GM12874 (cell line): ENCODE data around the gene PEAK1.

Experiments used
- TF ChIP-seq, protein P1 (sequence below): IDR thresholded peaks from 2 replicates; pipeline ENCODE4 v1.5.1; 2011; ENCODE audit warnings: low read depth, mild to moderate bottlenecking, control low read depth, low read length, moderate library complexity; ENCODE audit not compliant: insufficient read depth

PEAK1 gene

DNA sequence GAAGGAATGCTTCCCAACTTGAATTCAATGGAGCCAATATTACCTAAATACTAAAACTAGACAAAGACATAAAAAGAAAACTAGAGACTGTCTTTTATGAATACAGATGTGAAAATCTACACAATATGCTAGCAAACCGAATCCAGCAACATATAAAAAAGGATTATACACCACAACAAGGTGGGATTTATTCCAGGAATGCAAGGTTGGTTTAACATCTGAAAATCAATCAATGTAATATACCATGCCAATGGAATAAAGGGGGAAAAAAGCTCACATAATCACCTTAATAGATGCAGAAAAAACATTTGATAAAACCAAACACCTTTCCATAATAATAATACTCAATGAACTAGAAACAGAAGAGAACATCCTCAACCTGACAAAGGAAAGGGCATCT, 279.7 kb downstream of the PEAK1 start:
- TF ChIP-seq, protein P1, sequence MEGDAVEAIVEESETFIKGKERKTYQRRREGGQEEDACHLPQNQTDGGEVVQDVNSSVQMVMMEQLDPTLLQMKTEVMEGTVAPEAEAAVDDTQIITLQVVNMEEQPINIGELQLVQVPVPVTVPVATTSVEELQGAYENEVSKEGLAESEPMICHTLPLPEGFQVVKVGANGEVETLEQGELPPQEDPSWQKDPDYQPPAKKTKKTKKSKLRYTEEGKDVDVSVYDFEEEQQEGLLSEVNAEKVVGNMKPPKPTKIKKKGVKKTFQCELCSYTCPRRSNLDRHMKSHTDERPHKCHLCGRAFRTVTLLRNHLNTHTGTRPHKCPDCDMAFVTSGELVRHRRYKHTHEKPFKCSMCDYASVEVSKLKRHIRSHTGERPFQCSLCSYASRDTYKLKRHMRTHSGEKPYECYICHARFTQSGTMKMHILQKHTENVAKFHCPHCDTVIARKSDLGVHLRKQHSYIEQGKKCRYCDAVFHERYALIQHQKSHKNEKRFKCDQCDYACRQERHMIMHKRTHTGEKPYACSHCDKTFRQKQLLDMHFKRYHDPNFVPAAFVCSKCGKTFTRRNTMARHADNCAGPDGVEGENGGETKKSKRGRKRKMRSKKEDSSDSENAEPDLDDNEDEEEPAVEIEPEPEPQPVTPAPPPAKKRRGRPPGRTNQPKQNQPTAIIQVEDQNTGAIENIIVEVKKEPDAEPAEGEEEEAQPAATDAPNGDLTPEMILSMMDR, result no peak

DNA sequence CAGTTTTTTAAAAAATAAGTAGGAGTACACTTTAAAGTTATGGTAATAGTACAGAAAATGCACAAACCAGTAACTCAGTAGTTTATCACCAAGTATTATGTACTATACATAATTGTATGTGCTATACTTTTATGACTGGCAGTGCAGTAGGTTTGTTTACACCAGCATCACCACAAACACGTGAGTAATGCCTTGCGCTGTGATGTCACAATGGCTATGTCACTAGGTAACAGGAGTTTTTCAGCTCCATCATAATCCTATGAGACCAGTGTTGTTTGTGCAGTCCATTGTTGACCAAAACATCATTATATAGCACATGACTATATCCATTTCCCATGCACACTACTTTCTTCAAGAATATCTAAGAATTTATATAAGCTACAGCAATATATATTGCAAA, 280.6 kb downstream of the PEAK1 start:
- TF ChIP-seq, protein P1, result no peak

DNA sequence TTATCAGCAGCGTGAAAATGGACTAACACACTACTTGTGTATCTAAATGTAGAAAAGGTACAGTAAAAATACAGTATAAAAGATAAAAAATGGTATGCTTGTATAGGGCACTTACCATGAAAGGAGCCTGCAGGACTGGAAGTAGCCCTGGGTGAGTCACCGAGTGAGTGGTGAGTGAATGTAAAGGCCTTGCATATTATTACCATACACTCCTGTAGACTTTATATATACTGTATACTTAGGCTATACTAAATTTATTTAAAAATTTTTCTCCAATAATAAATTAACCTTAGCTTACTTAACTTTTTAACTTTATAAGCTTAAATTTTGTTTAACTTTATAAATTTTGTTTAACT, 281.8 kb downstream of the PEAK1 start:
- TF ChIP-seq, protein P1, result no peak

DNA sequence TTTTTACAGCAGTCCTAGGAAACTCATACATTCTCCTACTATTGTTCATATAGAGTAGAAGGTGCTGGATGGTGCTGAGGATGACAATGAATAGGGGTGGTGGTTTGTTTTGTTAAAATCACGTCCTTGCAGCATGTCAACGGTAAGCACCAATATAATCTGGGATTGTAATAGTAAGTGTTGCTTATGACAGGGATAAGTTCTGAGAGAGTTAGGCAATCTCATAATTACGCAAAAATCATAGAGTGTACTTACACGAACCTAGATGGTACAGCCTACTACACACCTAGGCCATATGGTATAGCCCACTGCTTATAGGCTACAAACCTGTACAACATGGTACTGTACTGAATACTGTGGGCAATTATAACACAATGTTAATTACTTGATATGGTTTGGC, 284.7 kb downstream of the PEAK1 start:
- TF ChIP-seq, protein P1, result no peak

DNA sequence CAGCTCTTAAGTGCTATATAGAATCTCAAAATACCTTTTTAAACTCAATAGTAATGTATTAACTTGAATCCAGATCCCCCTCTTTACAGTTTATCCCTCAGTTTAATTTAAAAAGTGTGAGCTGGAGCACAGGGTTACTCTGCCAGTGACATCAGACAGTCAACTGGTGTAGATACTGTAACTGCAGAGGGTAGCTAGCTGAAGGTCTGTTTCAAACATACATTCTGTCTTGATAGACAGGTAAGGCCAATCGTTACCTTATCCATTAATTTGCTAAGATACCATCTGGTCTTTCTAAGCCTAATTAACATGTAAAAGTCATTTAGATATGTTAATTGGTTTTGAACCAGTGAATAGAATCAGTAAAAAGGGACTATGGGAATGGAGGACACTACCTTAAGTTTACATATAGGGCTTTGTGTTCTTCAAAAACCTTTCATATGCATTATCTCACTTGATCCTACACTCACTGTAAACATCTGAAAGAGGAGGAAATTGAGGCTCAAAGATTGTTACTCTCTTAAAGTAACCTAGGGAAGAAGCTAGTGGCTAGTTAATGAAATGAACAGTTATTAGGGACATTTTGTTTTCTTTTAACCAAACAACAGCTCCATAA, 289.5 kb downstream of the PEAK1 start:
- TF ChIP-seq, protein P1, result no peak

DNA sequence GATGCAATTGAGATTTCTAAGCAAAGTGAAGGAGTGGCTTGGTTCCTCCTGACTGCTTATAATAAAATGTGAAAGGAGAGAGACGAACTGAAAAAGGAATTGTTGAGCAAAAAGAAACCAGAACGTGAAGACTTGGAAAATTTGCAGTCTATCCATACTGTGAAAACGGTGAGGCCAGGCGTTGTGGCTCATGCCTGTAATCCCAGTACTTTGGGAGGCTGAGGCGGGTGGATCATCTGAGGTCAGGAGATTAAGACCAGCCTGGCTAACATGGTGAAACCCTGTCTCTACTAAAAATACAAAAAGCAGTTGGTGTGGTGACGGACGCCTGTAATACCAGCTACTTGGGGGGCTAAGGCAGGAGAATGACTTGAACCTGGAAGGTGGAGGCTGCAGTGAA, 292.3 kb downstream of the PEAK1 start:
- TF ChIP-seq, protein P1, result no peak

DNA sequence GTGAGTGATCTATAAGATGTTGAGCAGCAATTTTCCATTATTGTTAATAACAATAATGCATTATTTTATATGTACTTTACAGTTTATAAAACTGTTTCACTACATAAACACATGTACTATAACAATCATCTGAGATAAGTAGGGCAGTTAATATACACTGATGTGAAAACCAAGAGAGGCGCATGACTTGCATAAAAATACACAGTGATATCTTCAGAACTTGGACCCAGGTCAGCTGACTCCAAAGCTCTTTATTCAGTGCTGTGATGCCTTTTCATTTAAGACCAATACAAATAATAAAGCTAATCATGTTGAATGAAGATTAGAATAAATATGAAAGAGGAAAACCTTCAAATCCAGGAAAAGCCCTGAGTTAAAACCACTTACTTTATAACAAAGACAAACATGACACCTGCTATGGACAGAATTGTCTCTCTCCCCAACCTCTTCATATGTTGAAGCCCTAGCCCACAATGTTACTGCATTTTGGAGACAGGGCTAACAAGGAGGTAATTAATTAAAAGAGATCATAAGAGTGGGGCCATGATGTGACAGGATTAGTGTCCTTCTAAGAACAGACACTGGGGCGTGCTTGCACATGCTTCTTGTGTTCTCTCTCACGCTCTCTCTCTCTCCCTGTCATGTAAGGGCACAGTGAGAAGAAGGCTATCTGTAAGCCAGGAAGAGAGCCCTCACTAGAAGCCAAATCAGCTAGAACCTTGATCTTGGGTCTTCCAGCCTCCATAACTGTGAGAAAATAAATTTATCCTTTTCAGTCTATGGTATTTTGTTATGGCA, 293.2 kb downstream of the PEAK1 start:
- TF ChIP-seq, protein P1, result no peak
